Subcutaneous adipose tissue (tissue), 4 donors: Measurements from ENCODE around the gene IL7R. TPM values are rescaled to one million over a fixed set of nuclear protein-coding genes. Genes with fewer than 3 reads are reported as not detected.

ENCODE experiments used
- total RNA-seq, 4 donors: library from RNA; depleted of rRNA; stranded (reverse); fragments of >200 nt; gene quantifications; one replicate each; pipeline ENCODE4 v1.1.0, GENCODE V29; 2016
- TF ChIP-seq, protein P1 (sequence below): fragments of 450-650 bp; IDR thresholded peaks from one replicate; pipeline ENCODE4 v1.5.1; 2016; ENCODE audit warnings: low read depth, mild to moderate bottlenecking, control low read depth, antibody characterized with exemption, moderate library complexity

IL7R gene
- total RNA-seq, 4 donors from 2014 or later: 3.8 to 28.0 (median 14.3) TPM

DNA sequence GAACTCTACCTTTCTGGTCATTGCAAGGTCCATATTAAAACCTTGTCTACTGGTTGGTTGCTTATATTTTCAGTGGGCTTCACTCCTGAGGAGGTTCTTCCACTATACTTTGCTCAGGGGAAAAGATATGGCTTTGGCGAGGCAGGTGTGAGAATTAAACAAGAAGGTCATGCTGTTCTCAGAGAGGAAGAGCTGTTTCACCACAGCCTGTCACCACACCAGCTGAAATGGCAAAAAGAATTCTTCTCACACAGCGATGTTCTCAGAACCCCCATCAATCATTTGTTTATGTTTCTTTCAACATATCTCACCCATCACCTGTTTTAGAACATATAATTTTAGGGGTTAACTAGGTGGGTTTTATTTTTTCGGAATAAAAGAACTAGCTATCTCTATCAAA lies 43.1 kb downstream of the IL7R start:
- TF ChIP-seq, protein P1, sequence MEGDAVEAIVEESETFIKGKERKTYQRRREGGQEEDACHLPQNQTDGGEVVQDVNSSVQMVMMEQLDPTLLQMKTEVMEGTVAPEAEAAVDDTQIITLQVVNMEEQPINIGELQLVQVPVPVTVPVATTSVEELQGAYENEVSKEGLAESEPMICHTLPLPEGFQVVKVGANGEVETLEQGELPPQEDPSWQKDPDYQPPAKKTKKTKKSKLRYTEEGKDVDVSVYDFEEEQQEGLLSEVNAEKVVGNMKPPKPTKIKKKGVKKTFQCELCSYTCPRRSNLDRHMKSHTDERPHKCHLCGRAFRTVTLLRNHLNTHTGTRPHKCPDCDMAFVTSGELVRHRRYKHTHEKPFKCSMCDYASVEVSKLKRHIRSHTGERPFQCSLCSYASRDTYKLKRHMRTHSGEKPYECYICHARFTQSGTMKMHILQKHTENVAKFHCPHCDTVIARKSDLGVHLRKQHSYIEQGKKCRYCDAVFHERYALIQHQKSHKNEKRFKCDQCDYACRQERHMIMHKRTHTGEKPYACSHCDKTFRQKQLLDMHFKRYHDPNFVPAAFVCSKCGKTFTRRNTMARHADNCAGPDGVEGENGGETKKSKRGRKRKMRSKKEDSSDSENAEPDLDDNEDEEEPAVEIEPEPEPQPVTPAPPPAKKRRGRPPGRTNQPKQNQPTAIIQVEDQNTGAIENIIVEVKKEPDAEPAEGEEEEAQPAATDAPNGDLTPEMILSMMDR: no peak

DNA sequence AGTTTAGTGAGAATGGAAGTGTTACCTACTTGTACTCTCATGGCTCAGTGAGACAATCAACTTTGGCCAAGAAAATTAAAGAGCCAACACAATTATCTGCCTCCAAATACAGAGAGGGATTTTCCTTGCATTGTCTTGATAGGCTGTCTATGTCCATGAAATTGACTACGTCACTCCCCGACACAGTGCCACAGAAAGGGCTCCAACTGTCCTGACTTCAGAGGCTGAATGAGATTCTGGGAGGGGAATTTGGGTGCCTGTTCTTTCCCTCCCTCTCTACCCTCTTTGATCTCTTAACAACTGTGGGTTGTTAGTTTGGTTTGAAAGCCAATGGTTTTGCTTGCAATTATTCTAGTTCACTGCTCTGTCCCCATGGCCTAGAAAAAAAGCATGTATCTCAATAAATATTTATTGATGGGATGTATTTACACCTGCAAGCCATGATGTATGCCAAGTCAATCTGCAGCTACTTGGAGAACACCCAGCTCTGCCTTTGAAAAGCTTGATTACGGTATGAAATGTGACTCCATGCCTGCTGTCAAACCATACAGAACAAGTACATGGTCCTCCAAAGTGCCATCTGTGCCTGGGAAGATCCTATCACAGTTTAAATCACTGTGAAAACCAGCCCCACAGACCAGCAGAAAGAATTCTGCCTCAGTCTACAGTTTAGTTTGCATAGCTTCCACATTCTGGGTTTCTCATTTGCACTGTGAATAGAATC lies 44.4 kb downstream of the IL7R start:
- TF ChIP-seq, protein P1: no peak

DNA sequence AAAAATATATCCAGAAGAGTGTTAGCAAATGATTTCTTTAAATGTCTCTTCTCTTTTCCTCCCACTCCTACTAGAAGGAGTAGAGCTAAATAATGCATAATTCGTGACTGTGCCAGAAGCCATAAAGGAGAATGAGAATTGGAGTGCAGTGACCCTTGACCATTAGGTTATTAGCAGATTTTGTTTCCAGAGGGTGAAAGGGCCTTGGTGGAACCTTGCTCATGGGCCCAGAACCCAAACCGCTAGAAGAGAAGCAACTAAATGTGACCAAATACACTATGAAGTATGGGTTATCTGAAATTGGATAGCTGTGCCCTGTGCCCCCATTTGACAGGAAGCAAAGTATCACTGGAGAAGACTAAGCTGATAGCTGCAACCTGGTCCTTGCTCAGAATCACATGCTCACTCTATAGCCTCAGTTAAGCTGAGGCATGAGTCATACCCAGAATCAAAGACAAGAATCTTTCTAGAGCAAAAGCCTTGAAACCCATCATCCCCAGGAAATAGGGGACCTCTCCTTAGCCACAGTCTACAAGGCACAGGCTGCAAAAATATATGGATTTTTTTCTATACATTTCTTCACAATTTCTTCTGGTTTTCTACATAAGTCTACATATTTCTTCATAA lies 45.5 kb downstream of the IL7R start:
- TF ChIP-seq, protein P1: no peak

DNA sequence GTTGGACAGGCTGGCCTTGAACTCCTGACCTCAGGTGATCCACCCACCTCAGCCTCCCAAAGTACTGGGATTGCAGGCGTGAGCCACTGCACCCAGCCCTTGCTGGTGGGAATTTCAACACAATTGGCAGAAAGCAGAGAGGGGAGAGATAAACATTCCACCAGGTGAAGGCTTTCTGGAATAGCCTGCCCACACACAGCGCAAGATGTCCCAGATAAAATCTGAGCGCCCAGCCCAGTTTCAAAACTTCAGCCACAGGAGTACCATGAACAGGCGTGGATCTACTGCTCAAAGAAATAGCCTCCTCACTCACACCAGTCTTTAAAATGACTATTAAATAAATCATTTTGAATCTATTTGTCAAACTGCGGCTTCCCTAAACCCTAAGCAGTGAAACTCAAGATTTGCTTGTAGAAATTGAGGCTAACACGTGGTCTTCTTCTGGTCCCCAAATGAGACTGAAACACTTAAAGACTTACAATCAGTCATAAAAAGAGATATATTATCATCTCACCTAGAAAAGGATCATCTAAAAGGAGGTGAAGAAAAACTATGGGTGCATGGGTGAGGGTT lies 47.0 kb downstream of the IL7R start:
- TF ChIP-seq, protein P1: no peak

DNA sequence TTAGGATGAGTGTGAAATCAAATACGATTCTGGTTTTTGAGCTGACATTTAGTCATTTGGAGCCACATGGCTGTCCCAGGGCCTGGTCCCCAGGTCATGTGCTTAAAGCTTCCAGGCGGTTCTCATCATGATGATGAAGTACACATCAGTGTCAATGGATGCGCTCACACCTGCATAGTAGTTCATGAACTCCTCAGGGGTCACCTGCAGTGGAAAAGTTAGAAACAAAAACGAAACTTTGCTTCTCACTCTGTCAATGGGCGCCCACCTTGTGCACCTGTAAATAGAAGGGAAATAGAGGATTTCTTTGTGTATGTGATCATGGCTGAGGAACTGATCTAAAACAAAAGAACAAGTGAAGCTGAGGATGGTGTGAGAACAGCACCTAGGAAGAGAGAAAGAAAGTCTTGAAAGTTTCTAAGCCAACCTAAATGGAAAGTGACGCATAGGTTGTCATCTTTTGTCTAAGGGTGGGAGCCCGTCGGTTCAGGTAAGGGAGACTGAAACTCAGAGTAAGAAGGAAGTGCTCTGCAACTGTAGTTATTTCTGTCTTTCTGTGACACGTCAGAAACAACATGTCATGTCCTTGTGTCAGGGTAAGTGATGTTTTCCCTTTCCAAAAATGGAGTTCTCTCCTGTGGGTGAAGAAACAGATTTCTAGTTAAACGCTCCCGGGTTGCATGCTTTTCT lies 47.9 kb downstream of the IL7R start:
- TF ChIP-seq, protein P1: no peak

DNA sequence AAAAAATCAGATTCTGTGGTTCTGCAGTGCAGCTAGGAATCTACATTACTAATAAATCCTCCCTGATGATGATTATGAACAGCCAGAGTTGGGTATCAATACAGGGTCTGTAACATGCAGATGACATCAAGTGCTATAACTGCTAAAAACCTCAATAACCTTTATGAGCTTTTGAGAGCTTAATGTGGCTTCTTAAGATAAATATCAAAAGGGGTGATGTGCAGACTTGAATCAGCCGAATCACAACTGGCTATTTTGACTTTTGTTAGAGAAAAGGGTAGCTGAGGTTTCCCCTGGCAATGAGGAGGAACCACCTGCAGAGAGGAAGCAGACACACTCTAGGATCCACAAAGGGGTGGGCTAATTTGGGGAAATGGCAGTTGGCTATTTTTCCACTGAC lies 51.5 kb downstream of the IL7R start:
- TF ChIP-seq, protein P1: no peak

DNA sequence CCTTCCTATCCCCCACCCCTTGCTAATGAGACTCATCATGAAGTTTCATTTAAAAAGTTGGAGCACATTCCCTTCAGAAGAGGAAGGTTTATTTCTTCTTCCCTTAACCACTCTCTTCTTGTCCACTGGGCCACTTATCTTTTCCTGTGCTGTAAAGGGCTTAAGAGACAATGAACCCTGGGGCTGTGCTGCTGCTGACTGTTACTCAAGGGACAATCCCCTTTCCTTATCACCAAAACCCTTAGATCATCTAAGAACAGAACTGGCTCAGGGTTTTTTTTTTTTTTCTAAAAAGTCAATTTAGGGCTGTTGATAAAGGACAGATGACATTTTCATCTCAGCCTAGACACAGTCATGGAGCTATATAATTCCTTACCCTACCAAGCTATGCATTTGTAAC lies 52.1 kb downstream of the IL7R start:
- TF ChIP-seq, protein P1: no peak
